PFSK-1 (cell line): ENCODE data around the gene HOXB3.

Source experiments
- FOXP2 ChIP-seq: optimal IDR thresholded peaks from 2 replicates; pipeline ENCODE3; 2011; ENCODE audit warnings: borderline replicate concordance, control low read depth, inconsistent platforms; ENCODE audit not compliant: insufficient read depth; ENCODE audit errors: extremely low read length, extremely low read depth
- POLR2AphosphoS5 ChIP-seq: IDR thresholded peaks from 2 replicates; pipeline ENCODE4 v1.6.1; 2012; ENCODE audit warnings: low read depth, mild to moderate bottlenecking, control low read depth, low read length, moderate library complexity
- SIN3A ChIP-seq: IDR thresholded peaks from 2 replicates; pipeline ENCODE4 v1.6.1; 2012; ENCODE audit warnings: mild to moderate bottlenecking, low read length, moderate library complexity, borderline replicate concordance; ENCODE audit not compliant: insufficient read depth

GRCh38 chr17:48571826-48572417 lies 18.1 kb downstream of the HOXB3 start:
- no peak for TF ChIP-seq FOXP2
- TF ChIP-seq POLR2AphosphoS5 = no peak
- no peak for TF ChIP-seq SIN3A
